Activated CD8-positive, alpha-beta memory T cell treated with anti-CD3 and anti-CD28 coated beads, Interleukin-2, amount 10 ng/mL, durations not matched to agents 7 days and 5 days (primary cell): ENCODE measurements around the gene SRPK2. TPM values are rescaled to one million over a fixed set of nuclear protein-coding genes. Genes with fewer than 3 reads are reported as not detected.

ENCODE experiments used
- total RNA-seq, 2 experiments: library from RNA; stranded (reverse); gene quantifications; one replicate each; pipeline ENCODE4 v1.2.3, GENCODE V29; 2021

SRPK2 gene
- total RNA-seq, 2 experiments from 2014 or later = 40.4 to 41.2 TPM

Other genes starting within 250 kb of the SRPK2 start
- 10 to 100 TPM; 13.1 to 19.4 TPM for gene PUS7, start 133.3 kb upstream of the SRPK2 start, total RNA-seq
- gene RINT1, start 143.3 kb upstream of the SRPK2 start, total RNA-seq = 10 to 100 TPM; 22.8 to 25.7 TPM
- not detected for gene EFCAB10, start 192.6 kb upstream of the SRPK2 start, total RNA-seq